ENCODE results near the gene AK5.

GRCh38 chr1:77383236-77383635 is 101.4 kb downstream of the AK5 start:
- no peak for TF ChIP-seq CTCF (IDR thresholded peaks at IDR 0.05)
- TF ChIP-seq POLR2A (IDR thresholded peaks at IDR 0.05): no peak
